A204.1 (cell line): ENCODE results near the gene FDX1.

ENCODE experiments used
- FAIRE-seq: peaks from 2 replicates; lab custom pipeline; 2012; peaks lifted over from hg19 to GRCh38; lab: Jason Lieb, UNC

Gene FDX1

DNA sequence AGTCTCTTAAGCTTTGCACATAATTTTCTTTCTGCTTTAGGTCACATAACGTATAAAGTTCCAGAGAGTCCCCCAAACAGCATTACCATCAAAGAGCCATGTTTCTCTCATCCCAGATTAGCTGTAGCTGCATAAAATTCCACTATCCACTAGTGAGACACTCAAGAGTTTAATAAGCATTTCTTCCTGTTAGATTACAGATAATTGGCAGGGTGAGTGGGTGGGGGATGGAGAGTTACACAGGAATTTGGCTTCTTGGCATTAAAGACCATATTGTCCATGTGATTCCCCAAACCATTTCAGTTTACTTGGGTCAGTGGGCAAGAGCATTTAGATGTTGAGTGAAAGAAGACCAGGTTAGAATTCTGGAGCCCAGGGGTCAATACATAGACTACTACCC lies 82.3 kb downstream of the FDX1 start:
- no peak for FAIRE-seq

- no peak for FAIRE-seq
Measured at GRCh38 chr11:110513259-110513801, 83.6 kb downstream of the FDX1 start.

- FAIRE-seq, result no peak
Measured at GRCh38 chr11:110513846-110514437, 84.2 kb downstream of the FDX1 start.
